Urinary bladder (tissue), 4 donors: ENCODE data around the gene SRD5A1. TPM values are rescaled to one million over a fixed set of nuclear protein-coding genes. Genes with fewer than 3 reads are reported as not detected.

Experiments
- DNase-seq: peaks from one replicate; pipeline ENCODE4 v3.0.0-alpha.2; 2015; ENCODE audit errors: extremely low spot score
- H3K27ac ChIP-seq: one replicate; pipeline ENCODE4 v1.5.1; 2013; ENCODE audit warnings: low read depth, mild to moderate bottlenecking, moderate library complexity
- H3K36me3 ChIP-seq: one replicate; pipeline ENCODE4 v1.6.1; 2013; ENCODE audit warnings: mild to moderate bottlenecking, moderate library complexity; ENCODE audit not compliant: insufficient read depth
- H3K4me1 ChIP-seq: one replicate; pipeline ENCODE4 v1.6.1; 2013; ENCODE audit warnings: mild to moderate bottlenecking, moderate library complexity; ENCODE audit not compliant: insufficient read depth
- H3K4me3 ChIP-seq: one replicate; pipeline ENCODE4 v1.5.1; 2013; ENCODE audit warnings: low read depth, low read length
- WGBS: extraction: QIAGEN DNeasy Blood & Tissue Kit; methylation state at CpG from one replicate; pipeline ENCODE4 v1.1.7; 2013; 5-methylcytosine and 5-hydroxymethylcytosine counted together
- polyA plus RNA-seq: library from polyadenylated mRNA; stranded (reverse); fragments of 200-250 nt; gene quantifications from one replicate; pipeline ENCODE4 v1.2.3, GENCODE V29; 2013
- total RNA-seq: library from RNA; depleted of rRNA; stranded (reverse); fragments of >200 nt; gene quantifications from one replicate; pipeline ENCODE4 v1.2.3, GENCODE V29; 2014
- donor health status: healthy with polysubstance abuse.
- donor health status: healthy.

Gene SRD5A1
- total and polyA plus RNA-seq, 2 donors: 6.5 to 6.6 TPM

DNA sequence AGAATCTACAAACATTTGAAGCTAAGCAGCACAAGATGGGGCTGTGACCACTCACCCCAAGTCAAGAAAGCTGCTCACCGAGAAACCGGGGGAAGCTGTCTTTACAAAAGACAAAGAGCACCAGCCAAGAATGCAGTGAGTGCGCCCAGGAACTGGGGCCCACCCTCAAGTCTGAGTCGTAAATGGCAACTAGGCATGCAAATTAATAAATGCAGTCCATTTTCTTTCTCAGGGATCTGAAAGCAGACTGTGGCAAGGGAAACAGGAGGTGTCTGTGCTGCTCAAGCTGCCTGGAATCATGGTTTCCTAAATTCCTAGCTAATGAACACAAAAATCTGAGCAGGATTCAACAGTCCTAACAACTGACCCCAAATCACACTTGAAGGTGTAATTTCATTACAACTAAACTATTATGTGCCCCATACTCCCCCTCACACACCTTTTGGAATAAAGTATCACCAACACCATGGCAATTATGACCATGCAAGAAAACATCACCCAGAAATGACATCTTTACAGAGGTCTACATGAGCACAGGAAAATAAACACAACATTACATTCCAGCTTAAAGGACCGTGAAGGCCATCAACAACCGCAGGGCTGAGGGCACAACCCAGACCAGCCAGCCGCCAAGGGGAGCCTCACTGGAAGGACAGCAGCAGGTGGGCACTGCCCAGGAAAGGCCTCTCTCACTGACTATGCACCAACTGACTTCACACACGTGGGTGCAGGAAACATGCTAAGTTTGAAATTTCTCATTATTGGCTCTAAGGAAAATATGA, 18.0 kb upstream of the SRD5A1 start:
- H3K4me3 ChIP-seq: no peak overlapping the region
- peaks cover 1% of the 10 kb centered on the region for H3K4me1 ChIP-seq
- H3K27ac ChIP-seq: no peak overlapping the region
- 82% methylated on average over 8 of the region's 8 CpGs for WGBS
- DNase-seq: no peak
- H3K36me3 ChIP-seq: peaks cover 13% of the 10 kb centered on the region

DNA sequence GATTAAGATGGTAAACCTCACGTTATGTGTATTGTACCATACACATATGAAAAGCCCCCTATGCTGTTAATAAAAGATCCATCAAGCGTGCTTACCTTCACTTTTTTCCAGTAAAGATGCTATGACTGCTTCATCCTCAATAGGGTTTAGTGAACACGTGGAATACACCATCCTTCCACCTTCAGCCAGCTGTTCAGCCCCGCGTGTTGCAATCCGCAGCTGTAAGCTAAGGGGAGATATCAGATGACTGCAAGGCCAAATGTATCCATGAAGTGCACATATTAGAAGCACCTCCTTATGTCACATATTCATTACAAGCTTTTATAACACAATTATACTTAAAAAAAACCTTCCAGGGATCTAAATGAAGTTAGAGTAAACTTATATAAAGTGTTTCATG, 16.6 kb upstream of the SRD5A1 start:
- DNase-seq: no peak
- Histone ChIP-seq H3K4me1 (peaks cover 1% of the 10 kb centered on the region), H3K36me3 (peaks cover 13% of the 10 kb centered on the region), H3K27ac (no peak overlapping the region), H3K4me3 (no peak overlapping the region)
- 88% methylated on average over 6 of the region's 6 CpGs for WGBS

DNA sequence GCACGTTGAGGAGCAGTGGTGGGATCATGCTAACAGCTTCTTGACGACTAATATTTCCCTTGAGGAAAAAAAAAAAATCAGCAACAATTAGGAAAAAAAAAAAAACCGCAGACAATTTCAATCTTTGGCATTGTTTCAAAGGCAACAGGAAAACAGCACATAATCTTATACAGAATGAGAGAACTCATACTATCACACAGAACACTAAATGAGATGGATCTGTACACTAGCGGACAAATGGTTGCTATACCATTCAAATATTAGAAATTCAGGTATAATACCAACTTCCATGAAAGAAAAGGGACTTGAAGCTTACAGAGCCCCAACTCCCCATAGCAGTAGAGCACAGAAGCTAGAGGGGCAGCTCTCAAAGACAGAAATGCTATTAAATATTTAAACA, 10.0 kb upstream of the SRD5A1 start:
- Histone ChIP-seq H3K36me3 (peaks cover 6% of the 10 kb centered on the region), H3K4me3 (no peak overlapping the region), H3K4me1 (no peaks in the 10 kb centered on the region), H3K27ac (no peak overlapping the region)
- DNase-seq: no peak
- 91% methylated on average over 4 of the region's 4 CpGs for WGBS

DNA sequence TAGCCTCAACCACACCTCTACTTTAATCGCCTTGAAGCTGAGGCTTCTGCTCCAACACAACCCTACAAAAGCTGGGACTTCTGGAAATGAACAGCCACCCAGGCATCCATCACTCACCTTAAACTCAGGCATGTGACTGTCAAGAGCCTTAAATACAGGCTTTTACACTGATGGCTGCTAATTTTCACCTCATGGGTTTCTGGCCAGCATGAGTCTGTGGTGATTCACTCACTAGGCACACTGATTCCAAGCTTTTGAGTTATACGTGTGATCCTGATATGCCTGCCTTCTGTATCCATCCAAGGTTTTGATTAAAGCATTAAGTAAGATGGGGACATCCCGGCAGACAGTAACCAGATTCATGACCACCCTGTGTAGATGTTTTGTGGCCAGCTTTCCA, 9.3 kb upstream of the SRD5A1 start:
- H3K36me3 ChIP-seq: peaks cover 4% of the 10 kb centered on the region
- H3K27ac ChIP-seq: no peak overlapping the region
- DNase-seq: no peak
- no peaks in the 10 kb centered on the region for H3K4me1 ChIP-seq
- H3K4me3 ChIP-seq: no peak overlapping the region
- 80% methylated on average over 3 of the region's 3 CpGs for WGBS

DNA sequence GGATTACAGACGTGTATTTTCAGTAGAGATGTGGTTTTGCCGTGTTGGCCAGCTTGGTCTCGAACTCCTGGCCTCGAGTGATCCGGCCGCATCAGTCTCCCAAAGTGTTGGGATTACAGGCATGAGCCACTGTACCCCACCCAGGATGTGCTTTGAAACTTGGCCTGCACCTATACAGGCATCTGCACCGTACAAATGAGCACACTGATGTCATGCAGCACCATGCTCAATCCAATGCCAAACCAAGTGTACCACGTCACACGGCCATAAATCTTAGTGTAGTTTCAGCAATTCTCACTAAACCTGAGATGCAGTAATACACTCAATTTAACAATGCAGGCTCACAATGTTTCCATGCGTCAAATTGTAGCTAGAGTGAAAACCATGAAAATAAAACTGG, 6.7 kb upstream of the SRD5A1 start:
- Histone ChIP-seq H3K36me3 (peaks cover 2% of the 10 kb centered on the region), H3K4me3 (no peak overlapping the region), H3K27ac (no peak overlapping the region), H3K4me1 (peaks cover 4% of the 10 kb centered on the region)
- no peak for DNase-seq
- WGBS: 86% methylated on average over 10 of the region's 10 CpGs

DNA sequence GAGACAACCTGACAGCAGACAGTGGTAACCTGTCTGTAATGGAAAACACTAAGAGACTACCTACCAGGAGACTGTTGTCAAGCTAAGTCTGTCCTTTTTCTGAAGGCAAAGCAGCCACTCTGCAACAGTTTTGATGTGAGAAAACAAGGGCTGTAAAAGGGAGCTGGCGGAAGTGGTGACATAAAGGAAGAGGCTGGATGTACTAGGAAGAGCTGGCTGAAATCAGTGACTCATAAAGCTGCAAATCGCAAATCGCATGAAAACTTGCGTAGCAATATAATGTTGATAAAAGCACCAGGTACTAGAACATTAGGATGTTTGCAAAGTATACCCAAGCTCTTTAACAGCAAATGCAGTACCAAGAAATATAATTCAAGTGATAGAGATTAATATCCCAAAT, 1.8 kb upstream of the SRD5A1 start:
- no peak for DNase-seq
- Histone ChIP-seq H3K4me1 (peaks cover 5% of the 10 kb centered on the region), H3K4me3 (no peak overlapping the region)

DNA sequence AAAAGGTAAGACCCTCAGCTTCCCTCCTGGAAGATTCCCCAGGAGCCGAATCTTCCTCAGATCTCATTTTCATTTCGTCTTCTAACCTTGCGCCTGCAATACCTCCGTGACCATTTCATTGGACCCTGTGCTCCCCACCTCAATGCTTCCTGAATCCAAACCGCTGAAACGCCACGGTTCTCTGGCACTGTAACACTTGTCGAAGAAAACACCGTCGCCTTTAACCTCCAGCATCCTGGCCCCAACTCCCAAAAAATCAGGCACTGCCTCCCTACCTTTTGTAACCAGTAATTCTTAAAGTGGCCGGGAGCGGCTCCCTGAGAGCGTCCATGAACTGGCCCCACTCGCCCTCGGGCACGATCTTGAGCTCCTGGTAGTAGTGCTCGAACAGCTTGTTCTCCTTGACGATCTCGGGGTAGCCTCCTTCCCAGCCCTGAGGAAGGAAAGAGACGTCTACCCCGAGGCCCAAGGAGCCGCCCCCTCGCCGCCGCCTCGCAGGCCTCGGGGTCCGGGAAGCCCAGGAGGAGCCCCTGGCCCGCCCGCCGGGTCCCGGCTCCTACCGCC, 834 bp upstream of the SRD5A1 start:
- DNase-seq: no peak
- peak overlapping the region; percentile 95 for H3K4me3 ChIP-seq
- H3K36me3 ChIP-seq: no peaks in the 10 kb centered on the region
- H3K4me1 ChIP-seq: peaks cover 5% of the 10 kb centered on the region
- WGBS: under 1% methylated on average over 33 of the region's 33 CpGs
- peak overlapping the region; percentile 64 for H3K27ac ChIP-seq

More for the DNA sequence above, 1.8 kb upstream of the SRD5A1 start:
- WGBS: 93% methylated on average over 4 of the region's 4 CpGs
- H3K36me3 ChIP-seq: peaks cover 2% of the 10 kb centered on the region
- no peak overlapping the region for H3K27ac ChIP-seq

DNA sequence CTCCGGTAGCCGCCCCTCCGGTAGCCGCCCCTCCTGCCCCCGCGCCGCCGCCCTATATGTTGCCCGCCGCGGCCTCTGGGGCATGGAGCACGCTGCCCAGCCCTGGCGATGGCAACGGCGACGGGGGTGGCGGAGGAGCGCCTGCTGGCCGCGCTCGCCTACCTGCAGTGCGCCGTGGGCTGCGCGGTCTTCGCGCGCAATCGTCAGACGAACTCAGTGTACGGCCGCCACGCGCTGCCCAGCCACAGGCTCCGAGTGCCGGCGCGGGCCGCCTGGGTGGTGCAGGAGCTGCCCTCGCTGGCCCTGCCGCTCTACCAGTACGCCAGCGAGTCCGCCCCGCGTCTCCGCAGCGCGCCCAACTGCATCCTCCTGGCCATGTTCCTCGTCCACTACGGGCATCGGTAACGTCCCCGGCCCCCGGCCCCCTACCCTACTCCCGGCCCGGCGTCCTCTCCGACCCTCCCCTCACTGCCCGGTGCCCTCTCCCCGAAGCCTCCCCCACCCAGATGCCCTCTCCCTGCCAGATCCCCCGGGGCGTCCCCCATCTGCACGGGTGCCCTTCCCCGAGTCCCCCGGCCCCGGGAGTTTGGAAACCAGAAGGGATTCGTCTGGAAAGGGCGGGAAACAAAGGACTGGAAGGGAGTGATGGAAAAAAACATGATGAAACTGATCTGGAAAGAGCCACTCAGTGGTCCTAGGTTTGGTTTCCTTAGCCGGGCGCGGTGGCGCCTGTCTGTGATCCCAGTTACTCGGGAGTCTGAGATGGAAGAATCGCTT, 417 bp downstream of the SRD5A1 start:
- no peak for DNase-seq
- WGBS: under 1% methylated on average over 75 of the region's 75 CpGs
- Histone ChIP-seq H3K4me1 (peaks cover 5% of the 10 kb centered on the region), H3K4me3 (peak overlapping the region; percentile 95), H3K27ac (no peak overlapping the region), H3K36me3 (no peaks in the 10 kb centered on the region)

DNA sequence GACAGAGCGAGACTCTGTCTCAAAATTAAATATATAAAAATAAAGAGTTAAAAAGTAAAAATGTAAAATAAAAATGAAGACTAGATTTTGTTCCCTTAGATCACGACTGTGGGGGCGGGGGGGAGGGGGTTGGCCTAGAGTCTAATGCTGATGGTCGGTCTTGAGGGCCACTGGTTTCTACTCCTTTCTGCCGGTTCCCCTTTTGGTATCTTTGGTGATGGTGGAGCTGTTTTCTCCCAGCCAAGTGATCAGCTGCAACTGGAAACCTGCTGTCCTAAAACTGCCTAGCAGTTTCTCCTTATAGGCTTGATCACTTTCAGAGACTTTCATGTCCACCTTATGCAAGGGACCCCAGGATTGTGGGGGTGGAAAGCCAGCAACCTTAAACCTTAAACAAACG, 1.1 kb downstream of the SRD5A1 start:
- 14% methylated on average over 6 of the region's 6 CpGs for WGBS
- no peaks in the 10 kb centered on the region for H3K36me3 ChIP-seq
- peaks cover 5% of the 10 kb centered on the region for H3K4me1 ChIP-seq
- no peak for DNase-seq
- no peak overlapping the region for H3K27ac ChIP-seq
- no peak overlapping the region for H3K4me3 ChIP-seq

DNA sequence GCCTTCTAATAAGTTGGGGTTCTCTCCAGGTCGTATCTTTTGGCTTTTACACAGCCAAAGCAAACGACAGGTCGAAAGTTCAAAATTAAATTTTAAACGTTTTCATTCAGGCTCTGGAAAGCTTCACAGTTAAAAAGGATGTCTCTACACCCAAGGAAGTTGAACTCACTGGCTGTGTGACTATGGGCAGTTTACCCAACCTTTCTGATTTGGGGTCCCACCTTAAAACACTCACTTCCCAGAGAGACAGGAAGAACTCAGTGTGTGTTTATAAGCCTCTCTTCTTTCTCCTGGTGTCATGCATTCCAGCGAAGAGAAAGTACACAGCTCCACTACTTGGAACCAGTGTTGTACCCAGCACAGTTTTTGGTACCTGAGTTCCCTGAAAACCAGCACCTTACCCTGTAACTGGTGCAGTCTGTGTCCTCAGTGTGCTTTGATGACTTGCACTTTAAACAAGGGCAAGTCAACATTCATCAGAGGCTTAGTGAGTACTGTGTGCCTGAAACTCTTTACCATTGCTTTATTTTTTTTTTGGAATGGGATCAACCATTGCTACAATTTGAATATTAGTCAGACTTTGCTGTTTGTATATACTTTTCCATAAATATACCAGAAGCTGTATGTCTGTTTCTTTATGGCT, 1.7 kb downstream of the SRD5A1 start:
- no peak for DNase-seq
- no peaks in the 10 kb centered on the region for H3K36me3 ChIP-seq
- H3K4me1 ChIP-seq: peaks cover 5% of the 10 kb centered on the region
- 68% methylated on average over 5 of the region's 5 CpGs for WGBS
- no peak overlapping the region for H3K27ac ChIP-seq
- H3K4me3 ChIP-seq: no peak overlapping the region

DNA sequence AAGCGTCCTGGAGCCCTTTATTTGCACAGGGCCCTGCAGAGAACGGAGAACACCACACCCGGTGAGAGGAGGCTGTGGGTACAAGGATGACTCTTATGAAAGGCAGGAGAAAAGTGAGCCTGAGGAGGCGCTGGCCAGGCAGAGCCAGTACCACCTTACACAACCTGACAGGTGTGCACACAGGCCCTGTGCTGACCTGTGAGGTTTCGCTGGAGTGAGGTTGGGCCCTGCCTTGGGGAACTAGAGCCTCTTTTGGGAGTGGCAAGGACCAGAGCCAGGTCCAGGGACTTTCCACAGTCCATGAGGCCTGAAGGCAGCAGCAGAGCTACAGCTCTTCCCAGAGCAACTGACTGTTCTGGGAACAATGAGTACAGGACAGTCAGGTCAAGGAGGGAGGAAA, 3.1 kb downstream of the SRD5A1 start:
- Histone ChIP-seq H3K27ac (no peak overlapping the region), H3K4me3 (no peak overlapping the region), H3K36me3 (no peaks in the 10 kb centered on the region), H3K4me1 (peaks cover 3% of the 10 kb centered on the region)
- no peak for DNase-seq
- WGBS: 88% methylated on average over 5 of the region's 5 CpGs

DNA sequence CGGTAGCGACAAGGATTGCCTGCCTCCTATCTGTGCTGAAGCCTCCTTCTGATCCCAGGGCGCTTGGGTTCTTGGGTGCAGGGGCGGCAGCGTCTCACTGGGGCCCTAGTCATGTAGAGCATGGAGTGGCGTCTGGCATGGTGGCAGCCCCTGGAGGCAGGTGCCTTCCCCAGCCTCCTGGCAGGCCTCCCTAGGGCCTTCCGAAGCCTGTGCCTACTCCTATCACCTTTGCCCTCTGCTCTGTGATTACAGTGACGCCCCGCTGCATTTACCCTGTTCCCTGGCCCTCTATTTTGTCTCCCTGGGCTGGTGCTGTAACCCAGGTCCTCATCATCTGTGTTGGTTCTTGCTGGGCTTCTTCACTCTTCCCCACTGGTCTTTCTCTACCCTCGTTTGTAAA, 3.8 kb downstream of the SRD5A1 start:
- no peak overlapping the region for H3K27ac ChIP-seq
- H3K4me1 ChIP-seq: peaks cover under 1% of the 10 kb centered on the region
- DNase-seq: no peak
- H3K36me3 ChIP-seq: no peaks in the 10 kb centered on the region
- WGBS: 90% methylated on average over 10 of the region's 10 CpGs
- H3K4me3 ChIP-seq: no peak overlapping the region

DNA sequence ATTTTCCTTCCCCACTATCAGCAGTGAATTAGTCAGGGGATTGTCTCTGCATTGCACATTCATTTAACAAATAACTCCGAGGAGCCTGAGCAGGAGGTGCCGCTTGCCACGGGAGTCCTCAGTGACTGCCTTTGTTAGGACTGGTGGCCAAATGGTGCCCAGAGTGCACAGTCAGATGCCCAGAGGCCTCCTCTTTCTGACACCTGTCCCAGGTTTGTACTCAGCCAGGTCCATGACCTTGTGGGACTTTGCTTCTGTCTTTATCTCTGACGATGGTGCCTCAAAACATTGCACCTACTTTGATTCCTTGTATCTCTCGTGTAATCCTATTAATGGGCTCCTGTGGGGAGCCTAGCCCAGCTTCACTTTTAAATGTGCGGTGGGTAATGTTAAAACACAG, 4.3 kb downstream of the SRD5A1 start:
- Histone ChIP-seq H3K4me3 (no peak overlapping the region), H3K4me1 (no peaks in the 10 kb centered on the region), H3K36me3 (no peaks in the 10 kb centered on the region), H3K27ac (no peak overlapping the region)
- 91% methylated on average over 6 of the region's 6 CpGs for WGBS
- DNase-seq: no peak
